ENCODE results near the gene SLC35B2. TPM values are rescaled to one million over a fixed set of nuclear protein-coding genes. Genes with fewer than 3 reads are reported as not detected.

SLC35B2 gene
- total and polyA plus RNA-seq, 9 of the 15 experiments (the other 6 are each of a cell fraction or from before 2014, with no cell fraction given) = 14.5 to 59.1 (median 47.1) TPM

DNA sequence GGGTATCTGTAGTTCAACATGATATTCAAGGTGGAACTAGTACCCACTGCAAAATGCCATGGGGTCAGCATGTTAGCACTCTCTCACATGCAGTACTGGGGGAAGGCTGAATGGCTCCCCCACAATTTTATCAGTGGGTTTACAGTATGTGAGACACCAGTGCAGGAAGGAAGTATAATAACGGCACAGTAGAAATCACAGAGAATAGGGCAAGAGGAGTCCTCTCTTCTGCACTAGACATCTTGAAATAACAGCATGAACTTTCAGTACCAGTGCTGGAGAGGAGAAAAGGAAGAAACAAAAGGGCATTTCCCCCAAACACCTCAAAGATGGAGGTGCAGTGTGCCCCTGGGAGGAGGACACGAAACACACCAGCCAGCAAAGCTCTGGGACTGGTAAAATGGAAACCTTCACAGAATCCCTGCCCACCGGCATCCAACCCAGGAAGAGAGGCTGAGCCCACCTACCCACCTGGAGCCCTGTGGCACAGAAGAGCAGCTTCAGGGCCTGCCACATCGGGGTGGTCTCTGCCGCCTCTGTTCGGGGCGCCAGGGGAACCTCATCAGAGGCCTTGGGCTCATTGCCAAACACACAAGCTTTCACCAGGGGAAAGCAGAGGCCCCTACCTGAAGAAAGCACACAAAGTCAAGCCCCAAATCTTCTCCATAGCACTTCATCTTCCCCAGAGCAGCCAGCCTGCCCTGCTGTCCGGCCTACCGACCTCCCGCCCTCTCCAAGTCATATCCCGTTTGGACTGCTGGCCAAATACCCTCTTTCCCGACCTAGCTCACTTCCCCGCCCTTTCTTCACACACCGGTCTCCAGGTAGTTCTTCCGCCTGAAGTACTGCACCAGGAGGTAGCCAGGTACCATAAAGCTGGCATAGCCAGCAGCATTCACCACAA lies 1.2 kb downstream of the SLC35B2 start (continued):
- TF ChIP-seq, protein P1, sequence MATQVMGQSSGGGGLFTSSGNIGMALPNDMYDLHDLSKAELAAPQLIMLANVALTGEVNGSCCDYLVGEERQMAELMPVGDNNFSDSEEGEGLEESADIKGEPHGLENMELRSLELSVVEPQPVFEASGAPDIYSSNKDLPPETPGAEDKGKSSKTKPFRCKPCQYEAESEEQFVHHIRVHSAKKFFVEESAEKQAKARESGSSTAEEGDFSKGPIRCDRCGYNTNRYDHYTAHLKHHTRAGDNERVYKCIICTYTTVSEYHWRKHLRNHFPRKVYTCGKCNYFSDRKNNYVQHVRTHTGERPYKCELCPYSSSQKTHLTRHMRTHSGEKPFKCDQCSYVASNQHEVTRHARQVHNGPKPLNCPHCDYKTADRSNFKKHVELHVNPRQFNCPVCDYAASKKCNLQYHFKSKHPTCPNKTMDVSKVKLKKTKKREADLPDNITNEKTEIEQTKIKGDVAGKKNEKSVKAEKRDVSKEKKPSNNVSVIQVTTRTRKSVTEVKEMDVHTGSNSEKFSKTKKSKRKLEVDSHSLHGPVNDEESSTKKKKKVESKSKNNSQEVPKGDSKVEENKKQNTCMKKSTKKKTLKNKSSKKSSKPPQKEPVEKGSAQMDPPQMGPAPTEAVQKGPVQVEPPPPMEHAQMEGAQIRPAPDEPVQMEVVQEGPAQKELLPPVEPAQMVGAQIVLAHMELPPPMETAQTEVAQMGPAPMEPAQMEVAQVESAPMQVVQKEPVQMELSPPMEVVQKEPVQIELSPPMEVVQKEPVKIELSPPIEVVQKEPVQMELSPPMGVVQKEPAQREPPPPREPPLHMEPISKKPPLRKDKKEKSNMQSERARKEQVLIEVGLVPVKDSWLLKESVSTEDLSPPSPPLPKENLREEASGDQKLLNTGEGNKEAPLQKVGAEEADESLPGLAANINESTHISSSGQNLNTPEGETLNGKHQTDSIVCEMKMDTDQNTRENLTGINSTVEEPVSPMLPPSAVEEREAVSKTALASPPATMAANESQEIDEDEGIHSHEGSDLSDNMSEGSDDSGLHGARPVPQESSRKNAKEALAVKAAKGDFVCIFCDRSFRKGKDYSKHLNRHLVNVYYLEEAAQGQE (IDR thresholded peaks at IDR 0.05; ENCODE audit: borderline replicate concordance) = no peak
- TF ChIP-seq, protein P1 (CRISPR knock-in tag; IDR thresholded peaks at IDR 0.05; ENCODE audit: low read depth) = no peak
- TF ChIP-seq NUFIP1 (IDR thresholded peaks at IDR 0.05; ENCODE audit: partially characterized antibody) (no peak), MAFF (IDR thresholded peaks at IDR 0.05; ENCODE audit: low read length) (no peak), GATA2 (CRISPR knock-in tag; IDR thresholded peaks at IDR 0.05) (no peak), ZNF830 (CRISPR knock-in tag; IDR thresholded peaks at IDR 0.05) (no peak), PURB (CRISPR knock-in tag; IDR thresholded peaks at IDR 0.05; ENCODE audit: low read depth) (no peak), SRSF3 (IDR thresholded peaks at IDR 0.05; ENCODE audit: insufficient read depth, low read length) (no peak), SETDB1 (IDR thresholded peaks at IDR 0.05; ENCODE audit: low read length) (no peak), SMAD1 (IDR thresholded peaks at IDR 0.05; ENCODE audit: low read depth, low read length, partially characterized antibody) (no peak)
- TF ChIP-seq, protein P2, sequence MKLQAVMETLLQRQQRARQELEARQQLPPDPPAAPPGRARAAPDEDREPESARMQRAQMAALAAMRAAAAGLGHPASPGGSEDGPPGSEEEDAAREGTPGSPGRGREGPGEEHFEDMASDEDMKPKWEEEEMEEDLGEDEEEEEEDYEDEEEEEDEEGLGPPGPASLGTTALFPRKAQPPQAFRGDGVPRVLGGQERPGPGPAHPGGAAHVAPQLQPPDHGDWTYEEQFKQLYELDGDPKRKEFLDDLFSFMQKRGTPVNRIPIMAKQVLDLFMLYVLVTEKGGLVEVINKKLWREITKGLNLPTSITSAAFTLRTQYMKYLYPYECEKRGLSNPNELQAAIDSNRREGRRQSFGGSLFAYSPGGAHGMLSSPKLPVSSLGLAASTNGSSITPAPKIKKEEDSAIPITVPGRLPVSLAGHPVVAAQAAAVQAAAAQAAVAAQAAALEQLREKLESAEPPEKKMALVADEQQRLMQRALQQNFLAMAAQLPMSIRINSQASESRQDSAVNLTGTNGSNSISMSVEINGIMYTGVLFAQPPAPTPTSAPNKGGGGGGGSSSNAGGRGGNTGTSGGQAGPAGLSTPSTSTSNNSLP (IDR thresholded peaks at IDR 0.05; ENCODE audit: borderline replicate concordance, low read depth, low read length) = no peak
- TF ChIP-seq, protein P3, sequence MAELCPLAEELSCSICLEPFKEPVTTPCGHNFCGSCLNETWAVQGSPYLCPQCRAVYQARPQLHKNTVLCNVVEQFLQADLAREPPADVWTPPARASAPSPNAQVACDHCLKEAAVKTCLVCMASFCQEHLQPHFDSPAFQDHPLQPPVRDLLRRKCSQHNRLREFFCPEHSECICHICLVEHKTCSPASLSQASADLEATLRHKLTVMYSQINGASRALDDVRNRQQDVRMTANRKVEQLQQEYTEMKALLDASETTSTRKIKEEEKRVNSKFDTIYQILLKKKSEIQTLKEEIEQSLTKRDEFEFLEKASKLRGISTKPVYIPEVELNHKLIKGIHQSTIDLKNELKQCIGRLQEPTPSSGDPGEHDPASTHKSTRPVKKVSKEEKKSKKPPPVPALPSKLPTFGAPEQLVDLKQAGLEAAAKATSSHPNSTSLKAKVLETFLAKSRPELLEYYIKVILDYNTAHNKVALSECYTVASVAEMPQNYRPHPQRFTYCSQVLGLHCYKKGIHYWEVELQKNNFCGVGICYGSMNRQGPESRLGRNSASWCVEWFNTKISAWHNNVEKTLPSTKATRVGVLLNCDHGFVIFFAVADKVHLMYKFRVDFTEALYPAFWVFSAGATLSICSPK (IDR thresholded peaks at IDR 0.05; ENCODE audit: borderline replicate concordance) = no peak
- TF ChIP-seq, protein P4, sequence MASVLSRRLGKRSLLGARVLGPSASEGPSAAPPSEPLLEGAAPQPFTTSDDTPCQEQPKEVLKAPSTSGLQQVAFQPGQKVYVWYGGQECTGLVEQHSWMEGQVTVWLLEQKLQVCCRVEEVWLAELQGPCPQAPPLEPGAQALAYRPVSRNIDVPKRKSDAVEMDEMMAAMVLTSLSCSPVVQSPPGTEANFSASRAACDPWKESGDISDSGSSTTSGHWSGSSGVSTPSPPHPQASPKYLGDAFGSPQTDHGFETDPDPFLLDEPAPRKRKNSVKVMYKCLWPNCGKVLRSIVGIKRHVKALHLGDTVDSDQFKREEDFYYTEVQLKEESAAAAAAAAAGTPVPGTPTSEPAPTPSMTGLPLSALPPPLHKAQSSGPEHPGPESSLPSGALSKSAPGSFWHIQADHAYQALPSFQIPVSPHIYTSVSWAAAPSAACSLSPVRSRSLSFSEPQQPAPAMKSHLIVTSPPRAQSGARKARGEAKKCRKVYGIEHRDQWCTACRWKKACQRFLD (CRISPR knock-in tag; IDR thresholded peaks at IDR 0.05) = 0 out of 2 replicates have a peak, but pooled peaks have one; percentile 12

Measured in K562 (cell line).